HUES6 (cell line): ENCODE data around the gene ACTL10.

ENCODE experiments used
- H3K27ac ChIP-seq: 2 replicates; pipeline ENCODE4 v1.7.0; 2013; ENCODE audit warnings: low read depth, mild to moderate bottlenecking, low read length, inconsistent platforms
- H3K27me3 ChIP-seq: 2 replicates; pipeline ENCODE4 v1.6.1; 2013; ENCODE audit warnings: low read length; ENCODE audit not compliant: control insufficient read depth, insufficient read depth
- H3K36me3 ChIP-seq: 2 replicates; pipeline ENCODE4 v1.6.1; 2013; ENCODE audit warnings: low read length; ENCODE audit not compliant: control insufficient read depth, insufficient read depth
- H3K4me1 ChIP-seq: 2 replicates; pipeline ENCODE4 v1.6.1; 2013; ENCODE audit warnings: low read length; ENCODE audit not compliant: control insufficient read depth, insufficient read depth
- H3K4me3 ChIP-seq: 2 replicates; pipeline ENCODE4 v1.5.1; 2013; ENCODE audit warnings: low read depth, low read length
- H3K9ac ChIP-seq: one replicate; pipeline ENCODE4 v1.6.1; 2013; ENCODE audit warnings: mild to moderate bottlenecking, low read length
- H3K9me3 ChIP-seq: 2 replicates; pipeline ENCODE4 v1.6.1; 2013; ENCODE audit warnings: low read depth, low read length; ENCODE audit not compliant: control insufficient read depth, insufficient read depth

Gene ACTL10

GRCh38 chr20:33656783-33657703 lies 9.7 kb upstream of the ACTL10 start:
- Histone ChIP-seq H3K27ac (no peak overlapping the region), H3K27me3 (no peaks in the 10 kb centered on the region), H3K36me3 (peaks cover 34% of the 10 kb centered on the region), H3K4me1 (peaks cover 11% of the 10 kb centered on the region), H3K4me3 (no peak overlapping the region), H3K9ac (no peak overlapping the region), H3K9me3 (no peaks in the 10 kb centered on the region)

- Histone ChIP-seq H3K27ac (no peak overlapping the region), H3K4me1 (peaks cover 13% of the 10 kb centered on the region), H3K9me3 (no peaks in the 10 kb centered on the region), H3K4me3 (no peak overlapping the region), H3K36me3 (peaks cover 34% of the 10 kb centered on the region), H3K27me3 (no peaks in the 10 kb centered on the region), H3K9ac (no peak overlapping the region)
Measured at GRCh38 chr20:33657704-33658095, 9.0 kb upstream of the ACTL10 start.

GRCh38 chr20:33658510-33658909 lies 8.2 kb upstream of the ACTL10 start:
- no peaks in the 10 kb centered on the region for H3K27me3 ChIP-seq
- H3K36me3 ChIP-seq: peaks cover 34% of the 10 kb centered on the region
- no peak overlapping the region for H3K9ac ChIP-seq

GRCh38 chr20:33658929-33659328 lies 7.8 kb upstream of the ACTL10 start:
- Histone ChIP-seq H3K27me3 (no peaks in the 10 kb centered on the region), H3K27ac (no peak overlapping the region), H3K9me3 (no peaks in the 10 kb centered on the region), H3K4me1 (peaks cover 9% of the 10 kb centered on the region), H3K9ac (no peak overlapping the region), H3K36me3 (peaks cover 34% of the 10 kb centered on the region), H3K4me3 (no peak overlapping the region)

More at GRCh38 chr20:33658510-33658909, 8.2 kb upstream of the ACTL10 start:
- Histone ChIP-seq H3K9me3 (no peaks in the 10 kb centered on the region), H3K4me3 (no peak overlapping the region), H3K27ac (no peak overlapping the region), H3K4me1 (peaks cover 12% of the 10 kb centered on the region)

GRCh38 chr20:33659341-33660034 lies 7.3 kb upstream of the ACTL10 start:
- peaks cover 13% of the 10 kb centered on the region for H3K4me1 ChIP-seq
- H3K9me3 ChIP-seq: no peaks in the 10 kb centered on the region
- H3K9ac ChIP-seq: no peak overlapping the region
- peaks cover 34% of the 10 kb centered on the region for H3K36me3 ChIP-seq
- no peak overlapping the region for H3K4me3 ChIP-seq
- no peaks in the 10 kb centered on the region for H3K27me3 ChIP-seq
- no peak overlapping the region for H3K27ac ChIP-seq

- no peak overlapping the region for H3K4me3 ChIP-seq
- peaks cover 34% of the 10 kb centered on the region for H3K36me3 ChIP-seq
- H3K27ac ChIP-seq: no peak overlapping the region
- H3K27me3 ChIP-seq: no peaks in the 10 kb centered on the region
- H3K9me3 ChIP-seq: no peaks in the 10 kb centered on the region
- no peak overlapping the region for H3K9ac ChIP-seq
- H3K4me1 ChIP-seq: peaks cover 19% of the 10 kb centered on the region
Measured at GRCh38 chr20:33660035-33660684, 6.6 kb upstream of the ACTL10 start.

GRCh38 chr20:33660685-33661058 lies 6.1 kb upstream of the ACTL10 start:
- H3K27ac ChIP-seq: no peak overlapping the region
- H3K4me1 ChIP-seq: peaks cover 19% of the 10 kb centered on the region
- no peaks in the 10 kb centered on the region for H3K27me3 ChIP-seq
- H3K4me3 ChIP-seq: no peak overlapping the region
- no peak overlapping the region for H3K9ac ChIP-seq
- no peaks in the 10 kb centered on the region for H3K9me3 ChIP-seq
- H3K36me3 ChIP-seq: peaks cover 34% of the 10 kb centered on the region

GRCh38 chr20:33662172-33662571 lies 4.6 kb upstream of the ACTL10 start, which contains the start of gene C20orf144:
Gene C20orf144 (plus strand): TSS chr20:33662327. CDS start chr20:33662346, 19 bp downstream.
- Histone ChIP-seq H3K27me3 (peaks cover under 1% of the 10 kb centered on the region; the same call in 1 of the 2 replicates), H3K4me3 (peak within 1 kb of the TSS; percentile 89), H3K36me3 (peaks cover 26% of the 10 kb centered on the region), H3K4me1 (peaks cover 23% of the 10 kb centered on the region), H3K27ac (peak within 1 kb of the TSS; percentile 75; the same call in 1 of the 2 replicates), H3K9me3 (no peaks in the 10 kb centered on the region), H3K9ac (peak within 1 kb of the TSS; percentile 79)

GRCh38 chr20:33663161-33664084 lies 3.3 kb upstream of the ACTL10 start:
- H3K4me3 ChIP-seq: peak overlapping the region; percentile 89
- H3K4me1 ChIP-seq: peaks cover 33% of the 10 kb centered on the region
- H3K9ac ChIP-seq: peak overlapping the region; percentile 79
- H3K27me3 ChIP-seq: peaks cover 6% of the 10 kb centered on the region
- H3K27ac ChIP-seq: peak overlapping the region; percentile 75
- H3K9me3 ChIP-seq: no peaks in the 10 kb centered on the region
- H3K36me3 ChIP-seq: peaks cover 19% of the 10 kb centered on the region

- Histone ChIP-seq H3K36me3 (peaks cover 19% of the 10 kb centered on the region), H3K9me3 (no peaks in the 10 kb centered on the region), H3K4me1 (peaks cover 33% of the 10 kb centered on the region), H3K27me3 (peaks cover 6% of the 10 kb centered on the region), H3K4me3 (peak overlapping the region; percentile 89), H3K27ac (peak overlapping the region; percentile 75), H3K9ac (peak overlapping the region; percentile 79)
Measured at GRCh38 chr20:33664085-33664761, 2.5 kb upstream of the ACTL10 start.
